HG03097 (cell line): Measurements from ENCODE around the gene IER3IP1.
"Not testable (repeated sequence)": the region's sequence is repeated elsewhere in the genome, so short reads cannot be mapped to it uniquely, and the experiment has no call there.

Experiments used
- ATAC-seq: cut with Tn5 transposase; IDR thresholded peaks from one replicate; pipeline ENCODE4 v1.9.1; 2021; ENCODE audit not compliant: unreplicated experiment, low FRiP score

The IER3IP1 gene

DNA sequence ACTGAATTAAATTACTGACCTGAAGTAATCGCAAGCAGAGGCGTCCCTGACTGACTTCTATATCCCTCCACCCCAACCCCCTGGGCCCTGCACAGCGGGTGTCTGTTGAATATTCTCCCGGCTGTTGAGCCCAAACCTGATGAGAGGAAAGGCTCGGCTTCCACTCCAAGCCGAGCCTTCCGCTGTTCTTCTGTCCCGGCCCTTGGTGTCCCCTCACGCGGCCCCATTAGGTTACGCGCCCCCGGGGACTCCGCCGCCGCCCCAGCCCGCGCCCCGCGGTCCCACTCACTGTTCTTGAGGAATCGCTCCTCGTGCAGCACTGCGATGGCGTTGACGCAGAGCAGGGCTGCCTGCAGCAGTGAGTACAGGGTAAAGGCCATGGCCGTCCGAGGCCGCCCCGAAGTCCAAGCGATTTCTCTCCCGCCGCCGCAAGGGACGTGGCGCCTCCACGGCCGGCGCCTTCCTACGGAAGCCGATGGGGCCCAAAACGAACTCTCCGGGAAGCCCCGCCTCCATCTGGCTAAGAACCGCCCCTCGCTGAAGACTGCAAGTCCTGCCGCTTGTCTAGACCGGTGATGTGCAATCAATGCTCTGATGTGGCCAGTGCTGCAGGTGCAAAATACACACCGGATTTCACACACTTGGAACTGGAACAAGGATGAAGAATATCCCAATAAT is at the start of gene IER3IP1:
Gene IER3IP1, minus strand, starts transcription at position 467 of the 678 bp plus-strand sequence. Its CDS starts 87 bp downstream, at position 380.
- ATAC-seq: peak; percentile 80

DNA sequence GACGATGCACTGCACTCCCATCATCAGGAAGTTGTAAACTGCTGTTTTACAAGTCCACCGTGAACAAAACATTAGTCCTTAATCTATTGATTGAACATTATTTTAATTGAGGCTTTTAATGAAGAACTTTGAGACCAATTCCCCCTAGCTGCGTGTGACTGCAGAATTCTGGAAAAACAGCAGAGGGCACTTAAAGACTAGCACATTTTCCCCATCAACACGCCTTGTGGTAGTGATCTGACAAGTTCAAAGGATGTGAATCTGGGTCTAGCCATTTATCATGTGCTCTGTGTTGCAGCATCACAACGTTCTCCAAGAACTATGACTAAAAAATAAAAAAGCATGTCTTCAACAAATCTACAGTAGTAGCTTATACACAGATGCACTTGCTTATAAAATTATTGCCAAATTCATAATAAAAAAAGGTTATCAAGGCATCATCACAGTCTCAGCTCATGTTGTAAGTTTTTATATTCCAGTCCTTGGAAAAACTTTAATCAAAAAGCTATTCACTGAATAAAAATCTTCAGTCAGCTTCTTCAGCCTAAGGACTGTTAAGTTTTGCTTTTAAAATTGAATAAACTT is 39.5 kb upstream of the IER3IP1 start:
- ATAC-seq: no peak

DNA sequence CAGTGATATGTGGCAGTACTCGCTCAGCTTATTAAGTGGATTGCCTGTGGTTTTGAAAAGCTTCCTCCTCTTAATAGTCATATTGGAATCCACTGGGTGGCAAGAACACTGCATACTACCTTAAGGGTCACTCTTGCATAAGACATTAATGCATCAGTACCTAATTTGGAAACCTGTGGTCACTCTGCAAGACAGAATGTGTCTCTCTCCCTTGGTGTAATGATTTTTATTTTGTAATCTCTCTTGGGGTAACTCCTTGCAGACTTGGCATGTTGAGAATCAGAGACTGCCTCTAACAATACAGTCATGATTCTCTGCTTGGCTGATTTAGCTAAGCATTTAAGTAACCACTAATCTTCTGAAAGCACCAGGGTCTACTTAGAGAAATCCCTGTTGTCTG is 33.0 kb upstream of the IER3IP1 start:
- ATAC-seq: no peak

DNA sequence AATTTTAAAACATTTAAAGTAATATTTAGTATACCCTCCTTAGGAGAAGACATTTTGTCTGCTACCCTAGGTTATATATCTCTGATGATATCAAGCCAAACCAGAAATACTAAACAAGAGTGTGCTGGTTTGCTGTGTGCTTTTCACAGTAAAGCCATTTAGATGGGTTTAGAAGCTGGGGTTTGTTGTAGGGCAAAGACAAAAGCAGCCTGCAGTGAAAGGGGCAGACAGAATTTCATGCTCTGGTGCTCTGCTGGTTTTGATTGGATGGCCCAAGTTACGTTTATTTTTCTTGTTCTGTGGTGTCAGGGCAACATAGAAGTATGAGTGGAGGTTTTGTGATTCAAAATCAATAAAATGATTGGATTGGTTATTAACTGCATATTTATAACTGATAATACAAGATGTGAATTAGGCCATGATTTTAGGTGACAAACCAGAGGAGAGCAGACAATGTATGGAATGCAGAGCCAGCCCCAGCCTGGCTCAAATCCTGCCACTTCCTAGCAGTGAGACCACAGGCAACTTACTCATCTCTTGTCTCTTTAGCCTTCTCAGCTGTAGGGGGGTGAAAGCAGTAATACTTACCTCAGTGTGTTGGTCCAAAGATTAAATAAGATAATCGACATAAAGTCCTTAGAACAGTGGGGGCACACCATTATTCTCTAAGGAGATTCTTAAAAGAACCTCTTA is 30.9 kb upstream of the IER3IP1 start:
- no peak for ATAC-seq

DNA sequence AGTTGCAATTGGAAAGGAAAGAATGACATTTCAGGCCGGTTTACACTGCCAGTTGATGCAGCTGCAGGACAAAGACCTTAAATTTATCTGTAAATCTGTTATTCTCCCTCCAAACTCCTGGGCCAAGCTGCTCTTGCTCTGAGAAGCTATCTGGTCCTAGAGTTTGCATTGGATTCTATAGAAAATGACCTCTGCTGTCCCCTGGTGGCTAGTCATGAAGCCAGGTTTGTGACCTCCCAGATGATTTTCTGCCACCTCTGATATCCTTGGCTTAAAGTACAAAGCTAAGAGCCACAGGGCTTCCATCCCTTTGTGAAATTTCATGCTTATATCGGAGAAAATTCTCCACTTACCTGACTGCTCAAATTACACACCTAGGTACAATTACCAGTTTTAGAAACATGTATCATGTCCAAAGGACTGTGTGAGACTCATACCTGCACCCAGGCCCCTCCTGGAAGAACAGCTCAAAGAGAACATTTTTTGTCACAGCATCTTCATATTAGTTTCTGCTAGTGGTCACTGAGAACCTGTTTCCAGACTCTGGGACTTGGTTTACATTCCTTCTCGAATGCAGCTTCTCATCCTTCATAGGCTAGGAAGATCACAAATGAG is 28.9 kb upstream of the IER3IP1 start:
- no peak for ATAC-seq

GRCh38 chr18:47203626-47204464 is 27.7 kb upstream of the IER3IP1 start:
- no peak for ATAC-seq

- not testable (repeated sequence) for ATAC-seq
Observed at GRCh38 chr18:47195961-47196360, 19.8 kb upstream of the IER3IP1 start.

DNA sequence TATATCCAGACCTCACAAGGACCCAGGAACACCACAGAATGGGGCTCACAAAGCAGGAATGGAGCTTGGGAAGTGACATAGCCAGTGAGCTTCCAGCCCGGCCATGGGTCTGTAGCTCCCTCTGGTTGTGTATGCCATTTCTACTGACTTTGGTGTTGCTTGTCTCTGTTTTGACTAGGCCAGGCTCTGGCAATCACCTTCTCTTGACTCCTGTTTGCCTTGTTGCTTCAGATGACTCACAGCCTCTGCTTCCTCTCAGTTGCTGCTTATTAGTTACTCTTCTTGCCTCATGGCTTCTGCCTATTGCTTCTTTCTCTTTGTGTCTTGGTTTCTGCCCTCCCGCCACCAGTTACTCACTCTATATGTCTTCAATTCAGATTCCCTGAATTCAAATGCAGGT is 15.8 kb upstream of the IER3IP1 start:
- ATAC-seq: no peak

- ATAC-seq: no peak
Observed at GRCh38 chr18:47187721-47188120, 11.6 kb upstream of the IER3IP1 start.

- ATAC-seq: no peak
Observed at GRCh38 chr18:47184419-47185050, 8.4 kb upstream of the IER3IP1 start.

GRCh38 chr18:47182156-47182555 is 6.0 kb upstream of the IER3IP1 start:
- not testable (repeated sequence) for ATAC-seq

DNA sequence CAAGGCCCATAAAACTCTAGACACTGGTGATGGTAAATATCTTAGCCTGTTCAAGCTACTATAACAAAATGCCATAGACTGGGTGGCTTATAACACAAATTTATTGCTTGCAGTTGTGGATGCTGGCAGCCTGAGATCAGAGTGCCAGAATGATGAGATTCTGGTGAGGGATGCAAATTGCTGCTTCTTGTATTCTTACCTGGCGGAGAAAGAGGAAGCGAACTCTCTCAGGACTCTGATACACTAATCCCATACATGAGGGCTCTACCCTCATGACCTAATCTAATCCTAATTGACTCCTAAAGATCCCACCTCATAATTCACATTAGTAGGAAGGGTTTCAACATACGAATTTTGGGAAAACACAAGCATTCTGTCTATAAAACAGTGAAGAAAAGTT is 4.6 kb upstream of the IER3IP1 start:
- no peak for ATAC-seq

DNA sequence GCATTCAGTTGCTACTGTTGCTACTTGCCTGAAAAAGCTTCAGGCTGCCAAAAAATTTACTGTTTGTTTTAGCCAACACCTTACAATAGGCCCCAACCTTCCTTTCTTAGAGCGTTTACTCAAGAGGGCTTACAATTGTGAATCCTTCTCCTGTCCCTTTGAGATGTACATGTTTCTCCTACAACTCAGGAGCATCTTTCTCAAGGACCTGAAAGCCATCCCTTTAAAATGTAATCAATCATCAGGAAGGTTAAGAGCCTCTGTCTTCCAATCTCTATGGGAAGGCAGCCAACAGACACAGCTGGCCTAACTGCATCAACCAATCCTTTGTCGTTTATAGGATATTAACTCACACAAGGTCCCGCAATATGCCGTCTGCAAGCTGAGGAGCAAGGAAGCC is 3.4 kb upstream of the IER3IP1 start:
- ATAC-seq: no peak

DNA sequence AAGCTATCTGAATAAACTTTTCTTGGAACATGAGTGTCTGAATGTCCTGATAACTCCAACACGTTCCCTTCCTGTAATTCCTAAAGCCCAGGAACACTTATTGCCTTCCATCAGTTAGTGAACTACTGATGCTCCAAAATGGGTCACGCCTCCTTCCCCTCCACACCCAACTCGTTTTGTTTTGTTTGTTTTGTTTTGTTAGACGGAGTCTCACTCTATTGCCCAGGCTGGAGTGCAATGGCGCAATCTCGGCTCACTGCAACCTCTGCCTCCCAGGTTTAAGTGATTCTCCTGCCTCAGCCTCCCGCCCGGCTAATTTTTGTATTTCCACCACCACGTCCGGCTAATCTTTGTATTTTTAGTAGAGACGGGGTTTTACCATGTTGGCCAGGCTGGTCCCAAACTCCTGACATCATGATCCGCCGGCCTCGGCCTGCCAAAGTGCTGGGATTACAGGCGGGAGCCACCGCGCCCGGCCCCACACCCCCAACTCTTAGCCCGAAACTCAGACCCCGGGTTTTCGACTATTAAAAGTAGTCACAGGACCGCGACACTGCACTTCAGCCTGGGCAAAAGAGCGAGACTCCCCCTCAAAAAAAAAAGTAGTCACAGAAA is 774 bp downstream of the IER3IP1 start:
- ATAC-seq: no peak

DNA sequence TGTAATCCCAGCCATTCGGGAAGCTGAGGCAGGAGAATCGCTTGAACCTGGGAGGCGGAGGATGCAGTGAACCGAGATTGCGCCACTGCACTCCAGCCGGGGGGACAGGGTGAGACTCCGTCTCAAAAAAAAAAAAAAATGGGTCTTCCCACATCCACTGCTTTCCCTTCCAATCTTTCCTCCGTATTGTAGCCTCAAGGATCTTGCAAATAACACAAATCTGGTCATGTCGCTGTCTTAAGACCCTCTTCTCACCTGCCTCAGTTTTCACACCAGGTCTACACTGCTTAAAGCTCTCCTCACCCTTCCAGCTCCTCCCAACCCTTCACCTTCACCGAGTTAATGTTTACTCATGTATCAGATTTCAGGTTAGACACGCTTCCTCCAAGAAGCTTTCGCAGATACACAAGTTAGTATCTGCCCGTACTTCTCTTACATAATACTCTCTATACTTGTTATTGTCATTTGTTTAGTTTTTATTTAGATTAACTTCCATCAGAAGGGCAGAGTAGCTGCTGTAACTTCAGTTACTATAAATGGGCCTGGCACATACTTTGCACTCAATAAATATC is 1.5 kb downstream of the IER3IP1 start:
- no peak for ATAC-seq

DNA sequence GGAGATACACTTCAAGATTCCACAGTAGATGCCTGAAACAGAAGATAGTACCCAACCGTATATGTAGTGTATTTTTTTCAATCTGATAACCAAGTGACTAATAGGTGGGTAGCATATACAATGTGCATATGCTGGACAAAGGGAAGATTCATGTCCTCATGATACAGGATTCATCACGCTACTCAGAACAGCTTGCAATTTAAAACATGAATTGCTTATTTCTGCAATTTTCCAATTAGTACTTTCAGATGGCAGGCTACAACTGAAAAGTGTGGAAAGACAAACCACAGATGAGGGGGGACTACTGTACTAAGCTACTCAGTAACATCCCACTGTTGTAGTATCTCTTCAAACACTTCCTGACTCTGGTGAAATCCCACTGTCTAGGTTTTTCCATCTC is 3.7 kb downstream of the IER3IP1 start:
- no peak for ATAC-seq

- ATAC-seq: no peak
Observed at GRCh38 chr18:47168913-47169312, 7.3 kb downstream of the IER3IP1 start.

- ATAC-seq: no peak
Observed at GRCh38 chr18:47168509-47168908, 7.7 kb downstream of the IER3IP1 start.

GRCh38 chr18:47166294-47166693 is 9.9 kb downstream of the IER3IP1 start:
- ATAC-seq: no peak
